Epidermal melanocyte (primary cell): ENCODE measurements around the gene MBLAC1.

Experiments
- DNase-seq: peaks from one replicate; pipeline ENCODE4 v3.0.0; 2011; ENCODE audit warnings: low spot score; ENCODE audit not compliant: insufficient read length

The MBLAC1 gene

GRCh38 chr7:100171087-100171681 is 44.4 kb downstream of the MBLAC1 start:
- DNase-seq, result no peak

- DNase-seq, result no peak
Measured at GRCh38 chr7:100171840-100172239, 45.1 kb downstream of the MBLAC1 start.

- DNase-seq, result no peak
Measured at GRCh38 chr7:100173806-100174495, 47.2 kb downstream of the MBLAC1 start.

GRCh38 chr7:100174582-100174981 is 47.8 kb downstream of the MBLAC1 start:
- DNase-seq, result no peak

GRCh38 chr7:100175296-100175935 is 48.6 kb downstream of the MBLAC1 start:
- DNase-seq, result no peak

- DNase-seq, result no peak
Measured at GRCh38 chr7:100176096-100177044, 49.6 kb downstream of the MBLAC1 start.

GRCh38 chr7:100177045-100178001 is 50.6 kb downstream of the MBLAC1 start, which contains the start of the genes GPC2 and STAG3:
Gene GPC2 (minus strand): TSS chr7:100177381. CDS start chr7:100177199, 182 bp downstream.
Gene STAG3 (plus strand): TSS chr7:100177918. CDS start chr7:100180557, 2,639 bp downstream.
- peak; percentile 94 for DNase-seq
